Parathyroid adenoma (tissue), 2 donors: ENCODE results near the gene BCOR.

ENCODE experiments used
- H2AFZ ChIP-seq: fragments of 300-600 bp; sonication (generic); one replicate; pipeline ENCODE4 v1.7.0; 2017; ENCODE audit warnings: antibody characterized with exemption, mild to moderate bottlenecking
- H3K27ac ChIP-seq: fragments of 300-600 bp; sonication (generic); one replicate; pipeline ENCODE4 v1.7.0; 2017
- H3K27me3 ChIP-seq: fragments of 300-600 bp; sonication (generic); one replicate; pipeline ENCODE4 v1.7.0; 2017; ENCODE audit warnings: low read length; ENCODE audit not compliant: control insufficient read depth, insufficient read depth
- H3K36me3 ChIP-seq: fragments of 300-600 bp; sonication (generic); one replicate; pipeline ENCODE4 v1.7.0; 2017; ENCODE audit warnings: low read length; ENCODE audit not compliant: control insufficient read depth, insufficient read depth
- H3K4me1 ChIP-seq: fragments of 300-600 bp; sonication (generic); one replicate; pipeline ENCODE4 v1.7.0; 2017; ENCODE audit warnings: control low read depth
- H3K4me2 ChIP-seq: fragments of 300-600 bp; sonication (generic); one replicate; pipeline ENCODE4 v1.7.0; 2017; ENCODE audit warnings: low read length
- H3K4me3 ChIP-seq: fragments of 300-600 bp; sonication (generic); one replicate; pipeline ENCODE4 v1.7.0; 2017; ENCODE audit warnings: low read depth, low read length
- H3K79me2 ChIP-seq: fragments of 300-600 bp; sonication (generic); one replicate; pipeline ENCODE4 v1.7.0; 2017; ENCODE audit warnings: control low read depth
- H3K9ac ChIP-seq: fragments of 300-600 bp; sonication (generic); one replicate; pipeline ENCODE4 v1.7.0; 2017; ENCODE audit warnings: mild to moderate bottlenecking
- H3K9me3 ChIP-seq: fragments of 300-600 bp; sonication (generic); one replicate; pipeline ENCODE4 v1.7.0; 2017; ENCODE audit warnings: low read length; ENCODE audit not compliant: control insufficient read depth
- TF ChIP-seq, protein P1 (sequence below): fragments of 300-600 bp; sonication (generic); IDR thresholded peaks from one replicate; pipeline ENCODE4 v1.7.0; 2017; ENCODE audit warnings: antibody characterized with exemption, mild to moderate bottlenecking
- donor health status: primary hyperparathyroidism.

BCOR gene

GRCh38 chrX:40098264-40099054, 701 bp upstream of the BCOR start:
- Histone ChIP-seq H3K36me3 (no peaks in the 10 kb centered on the region), H3K27ac (peak overlapping the region; percentile 83), H3K4me1 (no peaks in the 10 kb centered on the region), H2AFZ (peak overlapping the region; percentile 62), H3K79me2 (peaks cover 4% of the 10 kb centered on the region), H3K27me3 (no peaks in the 10 kb centered on the region), H3K9me3 (no peaks in the 10 kb centered on the region), H3K4me2 (peak overlapping the region; percentile 70), H3K4me3 (peak overlapping the region; percentile 49), H3K9ac (no peak overlapping the region)
- TF ChIP-seq, protein P1, sequence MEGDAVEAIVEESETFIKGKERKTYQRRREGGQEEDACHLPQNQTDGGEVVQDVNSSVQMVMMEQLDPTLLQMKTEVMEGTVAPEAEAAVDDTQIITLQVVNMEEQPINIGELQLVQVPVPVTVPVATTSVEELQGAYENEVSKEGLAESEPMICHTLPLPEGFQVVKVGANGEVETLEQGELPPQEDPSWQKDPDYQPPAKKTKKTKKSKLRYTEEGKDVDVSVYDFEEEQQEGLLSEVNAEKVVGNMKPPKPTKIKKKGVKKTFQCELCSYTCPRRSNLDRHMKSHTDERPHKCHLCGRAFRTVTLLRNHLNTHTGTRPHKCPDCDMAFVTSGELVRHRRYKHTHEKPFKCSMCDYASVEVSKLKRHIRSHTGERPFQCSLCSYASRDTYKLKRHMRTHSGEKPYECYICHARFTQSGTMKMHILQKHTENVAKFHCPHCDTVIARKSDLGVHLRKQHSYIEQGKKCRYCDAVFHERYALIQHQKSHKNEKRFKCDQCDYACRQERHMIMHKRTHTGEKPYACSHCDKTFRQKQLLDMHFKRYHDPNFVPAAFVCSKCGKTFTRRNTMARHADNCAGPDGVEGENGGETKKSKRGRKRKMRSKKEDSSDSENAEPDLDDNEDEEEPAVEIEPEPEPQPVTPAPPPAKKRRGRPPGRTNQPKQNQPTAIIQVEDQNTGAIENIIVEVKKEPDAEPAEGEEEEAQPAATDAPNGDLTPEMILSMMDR = no peak

DNA sequence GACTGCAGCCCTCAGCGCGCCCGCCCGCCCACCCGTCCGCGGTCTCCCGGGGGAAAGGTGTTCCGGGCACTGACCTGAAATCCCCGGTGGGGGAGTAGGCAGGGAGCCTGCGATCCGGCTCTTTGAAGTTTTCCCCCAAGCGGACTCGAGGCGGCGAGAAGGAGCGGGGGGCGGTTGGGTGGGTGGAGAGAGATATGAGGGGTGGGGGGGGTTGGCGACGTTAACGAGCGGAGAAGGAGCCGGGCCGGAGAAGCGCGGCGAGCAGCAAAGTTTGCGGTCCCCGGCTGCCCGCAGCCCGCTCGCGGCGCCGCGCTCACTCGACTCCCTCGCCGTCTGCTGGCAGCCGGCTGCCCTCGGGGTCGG, 636 bp downstream of the BCOR start:
- Histone ChIP-seq H3K79me2 (peaks cover 4% of the 10 kb centered on the region), H3K27me3 (no peaks in the 10 kb centered on the region), H2AFZ (no peak overlapping the region), H3K36me3 (no peaks in the 10 kb centered on the region), H3K4me2 (no peak overlapping the region), H3K27ac (no peak overlapping the region), H3K4me1 (no peaks in the 10 kb centered on the region), H3K9ac (no peak overlapping the region), H3K9me3 (no peaks in the 10 kb centered on the region), H3K4me3 (no peak overlapping the region)
- TF ChIP-seq, protein P1 = no peak

DNA sequence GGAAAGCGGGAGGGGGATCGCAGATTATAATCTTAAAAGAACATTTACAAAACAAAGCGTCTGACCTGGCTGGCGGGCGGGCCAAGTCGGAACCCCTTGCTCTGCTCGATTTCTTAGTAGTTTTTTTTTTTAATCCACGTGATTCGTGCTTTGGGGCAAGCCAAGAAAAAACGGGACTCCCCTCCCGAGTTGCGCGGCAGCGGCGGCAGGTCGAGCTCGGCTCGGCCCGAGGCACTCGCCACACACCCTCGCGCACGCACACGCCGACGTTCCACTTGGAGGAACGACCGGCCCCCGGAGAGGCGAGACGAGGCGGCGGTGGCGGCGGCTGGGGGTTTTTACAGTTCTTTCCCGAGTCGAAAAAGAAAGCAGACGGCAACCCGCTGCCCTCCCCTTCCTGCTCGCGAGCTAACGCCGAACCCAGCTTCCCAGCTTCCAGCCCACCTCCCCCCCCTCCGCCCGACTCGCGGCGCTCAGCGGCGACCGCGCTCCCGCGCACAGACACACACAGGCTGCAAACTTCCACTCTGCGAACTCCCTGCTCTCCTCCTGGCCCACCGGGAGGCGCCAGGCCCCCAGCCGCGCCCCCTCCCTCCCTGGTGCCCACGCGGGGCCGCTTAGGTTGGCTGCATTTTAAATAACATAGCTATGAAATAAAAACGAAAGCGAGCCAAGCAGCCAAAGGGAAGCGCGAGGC, 1.2 kb downstream of the BCOR start:
- H3K79me2 ChIP-seq = peaks cover 4% of the 10 kb centered on the region
- TF ChIP-seq, protein P1 = no peak
- peak overlapping the region; percentile 54 for H3K27ac ChIP-seq
- H3K4me1 ChIP-seq = no peaks in the 10 kb centered on the region
- H3K4me3 ChIP-seq = peak overlapping the region; percentile 60
- H3K9ac ChIP-seq = no peak overlapping the region
- H3K27me3 ChIP-seq = no peaks in the 10 kb centered on the region
- H3K9me3 ChIP-seq = no peaks in the 10 kb centered on the region
- H3K36me3 ChIP-seq = no peaks in the 10 kb centered on the region
- peak overlapping the region; percentile 53 for H3K4me2 ChIP-seq
- H2AFZ ChIP-seq = no peak overlapping the region

- Histone ChIP-seq H3K27me3 (no peaks in the 10 kb centered on the region), H3K27ac (peak overlapping the region; percentile 54), H3K9ac (no peak overlapping the region), H3K4me1 (peaks cover 2% of the 10 kb centered on the region), H3K9me3 (no peaks in the 10 kb centered on the region), H3K4me2 (peak overlapping the region; percentile 90), H3K79me2 (peaks cover 4% of the 10 kb centered on the region), H3K4me3 (peak overlapping the region; percentile 60), H3K36me3 (no peaks in the 10 kb centered on the region), H2AFZ (no peak overlapping the region)
- TF ChIP-seq, protein P1 = no peak
Measured at GRCh38 chrX:40095583-40096394, 2.0 kb downstream of the BCOR start.
